H9 (cell line): ENCODE measurements around the gene PLD4. TPM values are rescaled to one million over a fixed set of nuclear protein-coding genes. Genes with fewer than 3 reads are reported as not detected.
"Not testable (repeated sequence)": the region's sequence is repeated elsewhere in the genome, so short reads cannot be mapped to it uniquely, and the experiment has no call there.

Experiments used
- DNase-seq: peaks from one replicate; pipeline ENCODE4 v3.0.0-alpha.2; 2017
- H2AFZ ChIP-seq: one replicate; pipeline ENCODE4 v1.6.1; 2013; ENCODE audit warnings: mild to moderate bottlenecking, low read length, control low read depth, moderate library complexity
- H2AK5ac ChIP-seq: 2 replicates; pipeline ENCODE4 v1.6.1; 2013; ENCODE audit warnings: low read length, control low read depth, mixed read lengths; ENCODE audit not compliant: insufficient read length
- H2BK120ac ChIP-seq: one replicate; pipeline ENCODE4 v1.6.1; 2013; ENCODE audit warnings: low read depth, mild to moderate bottlenecking, low read length, control low read depth, inconsistent platforms; ENCODE audit not compliant: poor library complexity, severe bottlenecking
- H2BK12ac ChIP-seq: 2 replicates; pipeline ENCODE4 v1.6.1; 2013; ENCODE audit warnings: low read length, control low read depth, mixed read lengths, low read depth; ENCODE audit not compliant: insufficient read length
- H2BK15ac ChIP-seq: 2 replicates; pipeline ENCODE4 v1.6.1; 2013; ENCODE audit warnings: low read depth, low read length, control low read depth
- H2BK20ac ChIP-seq: one replicate; pipeline ENCODE4 v1.6.1; 2013; ENCODE audit warnings: low read depth, mild to moderate bottlenecking, low read length, control low read depth, inconsistent platforms; ENCODE audit not compliant: poor library complexity, severe bottlenecking
- H2BK5ac ChIP-seq: 2 replicates; pipeline ENCODE4 v1.6.1; 2013; ENCODE audit warnings: low read length, control low read depth, mixed read lengths; ENCODE audit not compliant: insufficient read length
- H3K14ac ChIP-seq: 2 replicates; pipeline ENCODE4 v1.6.1; 2013; ENCODE audit warnings: low read length, control low read depth; ENCODE audit not compliant: insufficient read depth
- H3K18ac ChIP-seq: 2 replicates; pipeline ENCODE4 v1.6.1; 2013; ENCODE audit warnings: low read depth, mild to moderate bottlenecking, mixed read lengths, low read length, control low read depth; ENCODE audit not compliant: insufficient read length
- H3K23ac ChIP-seq: 2 replicates; pipeline ENCODE4 v1.6.1; 2013; ENCODE audit warnings: low read length, control low read depth, mixed read lengths, low read depth; ENCODE audit not compliant: insufficient read length
- H3K23me2 ChIP-seq: 2 replicates; pipeline ENCODE4 v1.6.1; 2013; ENCODE audit warnings: low read depth, mild to moderate bottlenecking, mixed read lengths, low read length, control low read depth; ENCODE audit not compliant: insufficient read length, poor library complexity, severe bottlenecking
- H3K27ac ChIP-seq: 2 replicates; pipeline ENCODE4 v1.5.1; 2013; ENCODE audit warnings: low read length, control low read depth, mixed read lengths, low read depth; ENCODE audit not compliant: insufficient read length
- H3K27me3 ChIP-seq: 2 replicates; pipeline ENCODE4 v1.6.1; 2013; ENCODE audit warnings: low read length, control low read depth, inconsistent platforms; ENCODE audit not compliant: insufficient read depth
- H3K4ac ChIP-seq: 2 replicates; pipeline ENCODE4 v1.6.1; 2013; ENCODE audit warnings: low read depth, mild to moderate bottlenecking, control low read depth, inconsistent platforms, low read length, moderate library complexity
- H3K4me1 ChIP-seq: 2 replicates; pipeline ENCODE4 v1.6.1; 2013; ENCODE audit warnings: low read length, control low read depth, inconsistent platforms; ENCODE audit not compliant: insufficient read depth
- H3K4me2 ChIP-seq: 2 replicates; pipeline ENCODE4 v1.6.1; 2013; ENCODE audit warnings: low read length, control low read depth, mixed read lengths; ENCODE audit not compliant: insufficient read length, insufficient read depth
- H3K56ac ChIP-seq: 2 replicates; pipeline ENCODE4 v1.6.1; 2013; ENCODE audit warnings: low read depth, mild to moderate bottlenecking, mixed read lengths, low read length, control low read depth; ENCODE audit not compliant: insufficient read length
- H3K79me1 ChIP-seq: 2 replicates; pipeline ENCODE4 v1.6.1; 2013; ENCODE audit warnings: low read depth, mild to moderate bottlenecking, moderate library complexity, low read length, control low read depth, inconsistent platforms; ENCODE audit not compliant: insufficient read depth, poor library complexity, severe bottlenecking
- H3K79me2 ChIP-seq: 2 replicates; pipeline ENCODE4 v1.6.1; 2013; ENCODE audit warnings: low read length, control low read depth, inconsistent platforms; ENCODE audit not compliant: insufficient read depth
- H3K9ac ChIP-seq: 2 replicates; pipeline ENCODE4 v1.6.1; 2013; ENCODE audit warnings: low read length, control low read depth, mixed read lengths; ENCODE audit not compliant: insufficient read length; ENCODE audit errors: extremely low read depth
- H3K9me3 ChIP-seq: one replicate; pipeline ENCODE4 v1.6.1; 2013; ENCODE audit warnings: low read depth, low read length, inconsistent platforms; ENCODE audit not compliant: control insufficient read depth
- H3T11ph ChIP-seq: one replicate; pipeline ENCODE4 v1.6.1; 2013; ENCODE audit warnings: mild to moderate bottlenecking, low read length, control low read depth, inconsistent platforms
- H4K20me1 ChIP-seq: one replicate; pipeline ENCODE4 v1.6.1; 2013; ENCODE audit not compliant: control insufficient read depth, insufficient read length, insufficient read depth
- H4K5ac ChIP-seq: 2 replicates; pipeline ENCODE4 v1.6.1; 2013; ENCODE audit warnings: low read depth, mild to moderate bottlenecking, mixed read lengths, low read length, control low read depth; ENCODE audit not compliant: insufficient read length
- H4K8ac ChIP-seq: replicated peaks from 2 replicates; pipeline ENCODE4 v1.6.1; 2013; ENCODE audit warnings: low read length, control low read depth, mixed read lengths, low read depth; ENCODE audit not compliant: insufficient read length
- H4K91ac ChIP-seq: 2 replicates; pipeline ENCODE4 v1.6.1; 2013; ENCODE audit warnings: low read depth, mild to moderate bottlenecking, moderate library complexity, mixed read lengths, low read length, control low read depth; ENCODE audit not compliant: insufficient read length
- H3K27ac Mint-ChIP-seq, 3 experiments: 2 replicates in 2 of 3; 3 replicates in 1 of 3; pipeline ENCODE4 v1.8.0; 2020 to 2021; ENCODE audit warnings: mixed read lengths in 3 of 3, mild to moderate bottlenecking in 1 of 3, moderate library complexity in 1 of 3
- H3K27me3 Mint-ChIP-seq: 2 replicates; pipeline ENCODE4 v1.8.0; 2021; ENCODE audit warnings: low read depth, mild to moderate bottlenecking, moderate library complexity, mixed read lengths
- H3K36me3 Mint-ChIP-seq, 3 experiments: 2 replicates in 2 of 3; 3 replicates in 1 of 3; pipeline ENCODE4 v1.8.0; 2020 to 2021; ENCODE audit warnings: low read depth in 3 of 3, mixed read lengths in 3 of 3; ENCODE audit not compliant: insufficient read depth in 1 of 3
- H3K4me1 Mint-ChIP-seq, 2 experiments: 2 replicates each; pipeline ENCODE4 v1.8.0; 2020; ENCODE audit warnings: mixed read lengths in 2 of 2
- H3K4me3 Mint-ChIP-seq, 2 experiments: 2 replicates in 1 of 2; 3 replicates in 1 of 2; pipeline ENCODE4 v1.8.0; 2020 to 2021; ENCODE audit warnings: mild to moderate bottlenecking in 2 of 2, mixed read lengths in 2 of 2, moderate library complexity in 1 of 2
- H3K9me3 Mint-ChIP-seq, 2 experiments: 2 replicates in 1 of 2; 3 replicates in 1 of 2; pipeline ENCODE4 v1.8.0; 2020; ENCODE audit warnings: mild to moderate bottlenecking in 2 of 2, mixed read lengths in 2 of 2, moderate library complexity in 1 of 2
- CTCF ChIP-seq: fragments of 200-600 bp; sonication (generic); conservative IDR thresholded peaks from 3 replicates; pipeline ENCODE4 v1.8.0; 2021; ENCODE audit warnings: antibody characterized with exemption, mild to moderate bottlenecking
- WGBS: extraction: QIAGEN DNeasy Blood & Tissue Kit; methylation state at CpG from one replicate; pipeline ENCODE4 v1.1.7; 2013; ENCODE audit warnings: missing lambda C conversion rate, low lambda C conversion rate, mixed read lengths; ENCODE audit not compliant: insufficient read length; ENCODE audit errors: extremely low coverage; 5-methylcytosine and 5-hydroxymethylcytosine counted together
- total RNA-seq: library from RNA; stranded (reverse); gene quantifications from 2 replicates; pipeline ENCODE4 v1.2.1, GENCODE V29; 2021

PLD4 gene
- total RNA-seq, 1 experiment from 2014 or later, result not detected

GRCh38 chr14:104950021-104950420 is 25.3 kb downstream of the PLD4 start:
- Histone ChIP-seq H3K18ac (no peak overlapping the region), H2AK5ac (no peak overlapping the region), H3K79me1 (no peaks in the 10 kb centered on the region), H3K23ac (no peak overlapping the region), H2BK15ac (no peak overlapping the region), H3K27ac (no peak overlapping the region), H3K79me2 (no peaks in the 10 kb centered on the region), H4K5ac (no peak overlapping the region), H3K4me2 (no peak overlapping the region), H3K23me2 (no peaks in the 10 kb centered on the region), H4K91ac (no peak overlapping the region), H3K4ac (no peak overlapping the region), H3K27me3 (no peaks in the 10 kb centered on the region), H2BK12ac (no peak overlapping the region), H3K4me1 (no peaks in the 10 kb centered on the region), H3K9ac (no peak overlapping the region), H2BK120ac (no peak overlapping the region), H2BK5ac (no peak overlapping the region), H4K8ac (no peak overlapping the region), H3K9me3 (no peaks in the 10 kb centered on the region), H2BK20ac (no peak overlapping the region), H2AFZ (no peak overlapping the region), H3K56ac (no peak overlapping the region), H3K14ac (no peak overlapping the region), H3T11ph (no peak overlapping the region), H4K20me1 (no peaks in the 10 kb centered on the region)
- H3K4me3 Mint-ChIP-seq, result no peak overlapping the region
- H3K36me3 Mint-ChIP-seq, result no peaks in the 10 kb centered on the region; a peak in 1 of 7 replicates
- H3K27me3 Mint-ChIP-seq, result peaks cover 6% of the 10 kb centered on the region; the same call in 1 of the 2 replicates
- no peaks in the 10 kb centered on the region for H3K4me1 Mint-ChIP-seq
- H3K27ac Mint-ChIP-seq, result no peak overlapping the region
- TF ChIP-seq CTCF, result no peak
- no CpG with 5 or more reads among the region's 17 CpGs for WGBS
- peaks cover 0 to 33% of the 10 kb centered on the region in 2 experiments; a peak in 2 of 5 replicates for H3K9me3 Mint-ChIP-seq
- no peak for DNase-seq

- H3K27me3 ChIP-seq, H3K79me2 ChIP-seq, H3K14ac ChIP-seq, H2AFZ ChIP-seq, H2BK20ac ChIP-seq, H3K27me3 Mint-ChIP-seq, H2BK120ac ChIP-seq, H3K9ac ChIP-seq, H4K91ac ChIP-seq, H3K79me1 ChIP-seq, H4K5ac ChIP-seq, H3K4me2 ChIP-seq, H3K36me3 Mint-ChIP-seq, H4K20me1 ChIP-seq, H3K27ac ChIP-seq, H3K18ac ChIP-seq, H2BK12ac ChIP-seq, H3K27ac Mint-ChIP-seq, H3K4me1 ChIP-seq, H2BK5ac ChIP-seq, H2AK5ac ChIP-seq, H2BK15ac ChIP-seq, H3T11ph ChIP-seq, H3K4ac ChIP-seq, H3K23me2 ChIP-seq, H3K9me3 ChIP-seq, H3K4me1 Mint-ChIP-seq, H3K56ac ChIP-seq, DNase-seq, H4K8ac ChIP-seq, H3K23ac ChIP-seq, H3K4me3 Mint-ChIP-seq: not testable (repeated sequence)
- peaks cover 0 to 30% of the 10 kb centered on the region in 2 experiments; a peak in 2 of 5 replicates for H3K9me3 Mint-ChIP-seq
- WGBS, result no CpG with 5 or more reads among the region's 15 CpGs
These were observed 26.0 kb downstream of the PLD4 start for GRCh38 chr14:104950701-104951100.
